HG03025 (cell line): Measurements from ENCODE around the gene UPF1.
"Not testable (repeated sequence)": the region's sequence is repeated elsewhere in the genome, so short reads cannot be mapped to it uniquely, and the experiment has no call there.

Source experiments
- ATAC-seq: cut with Tn5 transposase; IDR thresholded peaks from one replicate; pipeline ENCODE4 v1.9.1; 2021; ENCODE audit warnings: mild to moderate bottlenecking, moderate library complexity; ENCODE audit not compliant: unreplicated experiment, low FRiP score

Gene UPF1

DNA sequence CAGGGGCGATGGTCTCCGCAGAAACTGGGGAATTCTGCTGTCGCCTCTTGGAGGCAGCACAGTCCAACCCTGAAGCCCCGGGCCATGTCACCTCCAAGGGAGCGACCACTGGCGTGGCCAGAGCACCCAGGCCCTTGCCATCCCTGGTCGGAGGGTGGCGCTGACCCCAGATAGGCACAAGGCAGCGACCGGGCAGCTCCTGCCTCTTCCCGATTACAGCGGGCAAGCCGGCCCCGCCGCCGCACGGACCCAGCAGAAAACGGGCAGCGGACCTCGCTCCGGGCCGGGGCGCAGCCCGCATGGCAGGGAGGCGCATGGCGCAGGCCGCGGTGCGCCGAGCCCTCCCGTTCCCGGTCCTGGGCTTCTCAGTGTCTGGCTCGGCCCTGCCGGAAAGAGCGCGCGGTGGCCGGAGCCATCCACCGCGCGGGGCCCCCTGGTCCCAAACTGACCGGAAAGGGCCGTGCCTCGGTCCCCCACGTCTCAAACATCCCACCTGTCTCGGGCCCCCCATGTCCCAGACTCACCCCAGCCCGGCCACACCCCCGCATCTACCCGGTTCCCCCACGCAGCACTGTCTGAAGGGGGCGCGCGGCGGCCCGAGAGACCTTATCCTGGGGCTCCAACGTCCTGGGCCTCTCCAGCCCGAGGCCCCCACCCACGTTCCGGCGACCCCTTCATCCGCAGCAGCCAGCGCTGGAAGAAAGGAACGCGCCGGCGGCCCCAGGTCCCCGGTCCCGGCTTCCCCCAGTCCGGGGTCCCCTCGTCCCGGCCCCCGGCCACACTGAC, 63.5 kb downstream of the UPF1 start:
- no peak for ATAC-seq

GRCh38 chr19:18895824-18896341, 64.1 kb downstream of the UPF1 start, which contains the start of gene CERS1:
Gene CERS1, minus strand, starts transcription at chr19:18896158. Its CDS starts 86 bp downstream, at chr19:18896072.
- no peak for ATAC-seq

GRCh38 chr19:18896421-18896841, 64.7 kb downstream of the UPF1 start:
- no peak for ATAC-seq

DNA sequence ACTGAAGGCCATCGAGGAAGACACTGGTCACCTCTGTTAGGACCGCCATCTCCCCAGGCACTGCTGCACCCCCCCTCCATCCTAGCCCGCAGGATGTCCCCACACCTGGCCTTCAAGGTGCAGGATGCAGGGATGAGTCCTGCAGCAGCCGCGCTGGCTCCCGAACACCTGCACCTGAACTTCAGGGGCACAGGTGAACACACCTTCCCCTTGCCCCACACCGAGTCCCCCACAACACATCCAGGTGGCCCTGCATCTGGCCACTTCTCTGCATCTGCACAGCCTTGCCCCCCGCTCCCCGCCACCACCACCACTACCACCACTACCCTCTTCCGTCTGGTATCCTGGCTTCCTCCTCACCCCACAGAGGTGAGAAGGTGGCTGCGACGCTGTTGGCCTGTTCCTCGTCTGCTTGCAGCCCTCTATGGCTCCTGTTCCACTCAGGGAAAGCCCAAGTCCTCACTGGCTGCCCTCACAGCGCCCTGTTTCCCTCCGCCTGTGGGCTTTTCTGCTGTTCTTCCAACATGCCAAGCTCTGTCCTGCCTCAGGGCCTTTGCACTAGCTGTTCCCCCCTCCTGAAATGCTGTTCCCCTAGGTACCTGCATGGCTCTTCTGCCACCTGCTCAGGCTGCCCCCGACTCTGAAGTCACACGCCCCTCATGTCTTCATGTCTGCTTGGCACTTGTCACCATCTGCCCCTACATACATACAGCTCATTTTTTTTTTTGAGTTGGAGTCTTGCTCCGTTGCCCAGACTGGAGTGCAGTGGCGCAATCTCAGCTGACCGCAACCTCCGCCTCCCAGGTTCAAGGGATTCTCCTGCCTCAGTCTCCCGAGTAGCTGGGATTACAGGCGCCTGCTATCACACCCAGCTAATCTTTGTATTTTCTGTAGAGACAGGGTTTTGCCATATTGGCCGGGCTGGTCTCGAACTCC, 65.6 kb downstream of the UPF1 start:
- no peak for ATAC-seq

DNA sequence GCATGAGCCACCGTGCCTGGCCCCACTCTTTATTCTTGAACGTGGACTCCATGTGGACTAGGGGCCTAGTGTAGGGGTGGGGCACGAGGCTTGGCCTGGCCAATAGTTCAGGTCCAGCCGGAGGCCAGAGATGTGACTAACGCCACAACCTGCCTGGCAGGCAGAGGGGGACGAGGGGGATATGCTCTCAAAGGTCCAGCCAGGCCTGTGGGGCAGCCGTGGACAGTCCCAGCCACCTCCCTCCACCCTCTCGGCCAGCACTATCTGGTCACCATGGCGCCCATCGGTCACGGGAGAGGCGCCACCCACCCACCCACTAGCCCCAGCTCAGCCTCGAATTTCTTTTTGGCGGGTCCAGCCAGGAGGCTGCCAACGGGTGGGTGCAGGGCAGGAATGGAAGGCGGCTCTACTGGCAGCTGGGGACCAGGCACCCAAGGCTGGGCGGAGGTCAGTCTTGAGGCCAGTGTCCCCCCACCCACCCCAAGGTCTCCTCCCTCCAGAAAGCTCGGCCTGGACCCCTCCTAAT, 66.4 kb downstream of the UPF1 start:
- no peak for ATAC-seq

GRCh38 chr19:18898607-18899408, 67.0 kb downstream of the UPF1 start:
- ATAC-seq = no peak

DNA sequence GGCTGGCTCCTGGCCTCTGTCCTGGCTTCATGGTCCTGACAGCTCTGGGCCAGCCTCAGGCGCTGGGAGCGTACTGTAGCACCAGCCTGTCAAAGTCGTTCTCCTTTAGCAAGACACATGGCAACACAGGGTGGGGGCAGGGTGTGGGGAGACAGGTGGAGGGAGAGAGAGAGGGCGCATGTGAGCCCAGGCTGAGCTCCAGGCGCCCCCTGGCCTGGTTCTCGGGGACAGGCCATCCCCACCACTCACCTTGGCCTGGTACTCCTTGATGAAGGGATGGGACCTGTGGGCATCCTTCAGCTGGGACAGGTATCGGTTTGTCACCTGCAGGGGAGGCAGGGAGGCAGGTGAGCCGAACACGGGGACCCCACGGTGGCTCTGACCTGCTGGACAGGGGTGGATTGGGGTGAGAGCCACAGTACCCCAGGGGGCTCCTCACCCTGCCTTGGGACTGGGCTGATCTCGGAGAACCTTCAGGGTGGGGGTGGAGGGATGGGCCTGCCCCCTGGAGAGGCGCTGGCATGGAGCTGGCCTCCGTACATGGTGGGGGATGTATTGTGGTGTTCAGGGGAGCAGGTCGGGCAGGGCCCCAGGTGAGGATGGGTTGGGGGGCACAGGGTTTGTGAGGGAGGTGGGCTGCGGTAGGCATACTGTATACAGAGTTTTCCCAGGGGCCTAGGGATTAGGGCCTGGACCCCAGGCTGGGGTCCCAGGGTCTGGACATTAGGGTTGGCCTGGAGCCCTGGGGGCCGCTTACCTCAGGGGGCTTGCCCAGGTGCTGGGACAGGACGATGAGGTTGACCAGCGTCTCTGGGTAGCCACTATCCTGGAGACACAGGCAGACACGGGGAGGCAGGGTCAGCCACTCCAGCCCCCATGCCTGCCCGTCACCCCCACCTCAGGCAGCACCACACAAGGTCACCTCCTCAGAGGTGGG, 68.1 kb downstream of the UPF1 start:
- ATAC-seq = no peak

DNA sequence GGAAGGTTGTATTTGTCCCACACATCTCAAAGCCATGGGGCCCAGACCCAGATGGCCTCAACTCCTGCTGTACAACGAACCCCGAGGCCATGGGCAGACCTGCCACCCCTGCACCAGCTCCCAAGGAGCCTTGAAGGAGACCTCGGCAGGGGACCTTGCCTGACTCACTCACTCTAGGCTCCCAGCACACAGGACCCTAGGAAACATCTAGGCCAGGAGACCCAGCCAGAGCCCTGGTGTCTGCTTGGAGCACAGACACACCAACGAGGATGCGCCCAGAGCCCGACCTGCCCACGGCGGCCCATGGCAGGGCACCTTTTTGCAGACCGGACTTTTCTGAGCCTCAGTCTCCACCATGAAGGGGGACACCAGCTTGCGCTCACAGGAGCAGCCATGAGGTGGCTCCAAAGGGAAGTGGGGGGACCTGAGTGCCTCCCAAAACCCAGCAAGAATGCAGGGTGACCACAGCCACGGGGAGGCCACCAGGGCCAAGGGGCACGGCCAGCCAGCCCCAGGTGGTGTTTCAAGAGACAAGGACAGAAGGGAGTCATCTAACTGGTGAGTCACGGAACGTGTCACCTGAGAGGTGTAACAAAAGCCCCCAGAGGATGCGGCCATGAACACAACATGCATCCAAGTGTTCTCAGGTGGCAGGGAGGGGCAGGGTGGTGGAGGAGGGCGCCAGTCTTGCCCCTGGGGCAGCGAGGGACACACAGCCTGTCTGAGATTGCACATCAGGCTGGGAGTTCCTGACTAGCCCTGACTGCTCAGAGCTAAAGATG, 69.1 kb downstream of the UPF1 start:
- no peak for ATAC-seq

DNA sequence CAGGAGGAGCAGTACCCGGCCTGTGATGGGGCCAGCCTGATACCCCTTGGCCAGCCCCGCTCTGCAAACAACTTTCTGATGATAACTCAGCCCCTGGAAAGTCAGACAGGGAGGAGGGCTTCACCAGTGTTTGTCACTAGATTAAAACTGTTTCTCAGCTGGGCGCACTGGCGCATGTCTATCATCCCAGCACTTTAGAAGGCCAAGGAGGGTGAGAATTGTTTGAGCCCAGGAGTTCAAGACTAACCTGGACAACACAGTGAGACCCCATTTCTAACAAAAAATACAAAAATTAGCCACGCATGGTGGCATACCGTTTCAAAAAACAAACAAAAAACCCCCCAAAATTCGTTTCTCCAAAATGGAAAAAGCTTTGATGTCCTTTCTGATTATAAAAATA, 69.7 kb downstream of the UPF1 start:
- ATAC-seq = no peak

- ATAC-seq = not testable (repeated sequence)
Observed at GRCh38 chr19:18902519-18902918, 70.8 kb downstream of the UPF1 start.

DNA sequence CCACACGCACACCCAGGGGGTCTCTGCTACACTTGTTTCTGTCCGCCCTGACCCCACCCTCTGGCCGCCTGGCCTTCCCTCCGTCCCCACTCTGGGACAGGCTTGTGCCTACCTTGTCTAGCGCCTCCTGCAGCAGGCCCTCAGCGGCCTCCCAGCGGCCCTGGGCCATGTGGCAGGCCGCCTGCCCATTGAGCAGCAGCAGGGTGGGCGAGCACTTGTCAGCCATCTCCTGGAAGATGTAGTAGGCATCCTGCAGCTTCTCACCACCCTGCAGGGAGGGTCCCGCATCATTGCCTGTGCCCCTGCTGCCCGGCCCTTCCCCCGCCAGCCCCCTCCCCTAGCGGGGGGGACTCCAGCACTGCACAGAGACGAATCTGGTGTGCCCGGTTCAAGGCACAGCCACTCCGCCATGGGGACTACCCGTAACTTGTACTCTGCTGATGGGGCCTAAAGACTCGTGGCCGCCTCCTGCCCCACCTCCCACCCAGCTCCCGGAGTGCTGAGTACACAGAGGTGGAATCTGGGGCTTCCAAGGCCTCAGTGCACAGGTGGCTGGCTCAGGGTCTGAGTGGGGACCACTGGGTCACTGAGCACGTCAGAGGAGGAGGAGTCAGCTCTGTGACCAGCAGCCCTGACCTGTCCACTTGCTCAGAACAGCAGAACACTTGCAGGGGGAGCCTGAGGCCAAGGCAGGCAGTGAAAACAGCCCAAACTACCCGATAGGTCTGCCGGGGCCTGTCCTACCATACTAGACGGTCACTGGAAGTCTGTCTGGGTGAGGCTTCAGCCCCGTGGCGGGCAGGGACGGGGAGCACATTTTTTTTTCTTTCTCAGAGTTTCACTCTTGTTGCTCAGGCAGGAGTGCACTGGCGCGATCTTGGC, 71.6 kb downstream of the UPF1 start:
- ATAC-seq = no peak

GRCh38 chr19:18904334-18905057, 72.7 kb downstream of the UPF1 start:
- no peak for ATAC-seq

- no peak for ATAC-seq
Observed at GRCh38 chr19:18905058-18905456, 73.3 kb downstream of the UPF1 start.

- ATAC-seq = no peak
Observed at GRCh38 chr19:18905513-18906236, 73.9 kb downstream of the UPF1 start.

DNA sequence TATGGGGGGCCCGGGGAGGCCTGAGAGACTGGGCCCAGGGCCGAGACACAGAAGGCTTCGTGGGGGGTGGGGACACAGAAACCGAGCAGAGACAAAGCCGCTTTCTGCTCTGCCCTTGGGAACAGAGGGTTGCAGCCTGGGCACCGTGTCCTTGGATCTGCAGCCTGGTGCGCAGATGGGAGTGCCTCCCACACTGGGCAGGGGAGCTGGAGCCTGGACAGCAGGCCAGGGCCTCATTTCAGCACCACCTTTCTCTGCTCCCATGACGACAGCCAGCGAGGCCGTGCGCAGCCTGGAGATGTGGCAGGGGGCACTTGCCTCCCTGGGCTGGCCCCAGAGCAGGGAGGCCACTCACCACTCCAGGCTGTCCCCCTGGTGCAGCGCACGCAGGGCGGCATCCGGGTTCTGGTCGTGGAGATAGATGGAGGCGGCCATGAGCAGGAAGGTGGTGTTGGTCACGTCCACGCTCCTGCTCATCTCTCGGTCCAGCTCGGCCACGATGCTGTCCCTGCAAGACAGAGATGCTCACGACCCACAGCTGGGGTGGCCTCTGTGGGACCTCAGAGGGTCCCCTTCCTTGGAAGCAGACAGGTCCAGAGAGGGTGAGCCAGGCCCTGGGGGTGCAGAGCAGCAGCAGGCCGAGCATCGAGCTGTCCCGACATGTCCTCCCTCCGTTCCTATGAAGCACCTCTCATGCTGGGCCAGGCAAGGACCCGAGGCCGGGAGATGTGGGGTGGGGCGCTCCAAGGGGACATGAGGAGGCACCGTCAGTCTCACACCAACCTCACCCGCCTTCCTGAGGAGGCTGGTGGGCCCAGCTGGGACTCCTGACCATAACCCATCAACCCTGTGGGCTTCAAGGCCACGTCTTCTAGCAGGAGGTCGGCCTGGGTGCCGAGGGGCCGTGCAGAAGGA, 75.1 kb downstream of the UPF1 start:
- ATAC-seq = no peak
